SK-N-SH treated with all-trans-retinoic acid at 6 μM for 48 hours (cell line): Measurements from ENCODE around the gene UBE3C.

ENCODE experiments used
- ATAC-seq: fragments of 200-7000 bp; cut with Tn5 transposase; 3 replicates; pipeline ENCODE4 v1.9.1; 2020; ENCODE audit warnings: mild to moderate bottlenecking, moderate library complexity
- ARNTL ChIP-seq: fragments of 450-650 bp; formaldehyde crosslinking; IDR thresholded peaks from 2 replicates; pipeline ENCODE4 v1.5.0; 2020; ENCODE audit warnings: low read depth, mild to moderate bottlenecking, moderate library complexity, borderline replicate concordance
- BACH2 ChIP-seq: fragments of 250-450 bp; sonication (Bioruptor Pico); IDR thresholded peaks from 2 replicates; pipeline ENCODE4 v1.9.0; 2021; ENCODE audit warnings: mild to moderate bottlenecking, borderline replicate concordance
- CREB5 ChIP-seq: fragments of 250-450 bp; sonication (Bioruptor Pico); IDR thresholded peaks from 2 replicates; pipeline ENCODE4 v1.5.1; 2020; ENCODE audit warnings: low read depth, mild to moderate bottlenecking, moderate library complexity
- GLIS3 ChIP-seq: fragments of 250-450 bp; sonication (Bioruptor Pico); IDR thresholded peaks from 2 replicates; pipeline ENCODE4 v1.5.0; 2020; ENCODE audit warnings: mild to moderate bottlenecking, moderate library complexity
- ISL1 ChIP-seq: fragments of 250-450 bp; sonication (Bioruptor Pico); IDR thresholded peaks from 2 replicates; pipeline ENCODE4 v2.1.2; 2022; ENCODE audit warnings: mild to moderate bottlenecking, moderate library complexity
- OSR1 ChIP-seq: fragments of 250-450 bp; sonication (Bioruptor Pico); IDR thresholded peaks from 2 replicates; pipeline ENCODE4 v1.8.0; 2022; ENCODE audit warnings: moderate library complexity, mild to moderate bottlenecking, inconsistent platforms
- PPARA ChIP-seq: fragments of 250-450 bp; sonication (Bioruptor Pico); IDR thresholded peaks from 2 replicates; pipeline ENCODE4 v1.5.0; 2020; ENCODE audit warnings: mild to moderate bottlenecking, borderline replicate concordance
- RARB ChIP-seq: fragments of 250-450 bp; sonication (Bioruptor Pico); IDR thresholded peaks from 2 replicates; pipeline ENCODE4 v1.8.0; 2021; ENCODE audit warnings: mild to moderate bottlenecking, moderate library complexity
- SNAI2 ChIP-seq: fragments of 250-450 bp; sonication (Bioruptor Pico); IDR thresholded peaks from 2 replicates; pipeline ENCODE4 v1.5.0; 2020; ENCODE audit warnings: mild to moderate bottlenecking, moderate library complexity
- TCF4 ChIP-seq: fragments of 250-450 bp; sonication (Bioruptor Pico); IDR thresholded peaks from 2 replicates; pipeline ENCODE4 v1.8.0; 2021; ENCODE audit warnings: mild to moderate bottlenecking, moderate library complexity, borderline replicate concordance
- TOX ChIP-seq: fragments of 250-450 bp; sonication (Bioruptor Pico); IDR thresholded peaks from 2 replicates; pipeline ENCODE4 v1.8.0; 2021; ENCODE audit warnings: mild to moderate bottlenecking, moderate library complexity, borderline replicate concordance
- ZC3H10 ChIP-seq: fragments of 250-450 bp; sonication (Bioruptor Pico); IDR thresholded peaks from 2 replicates; pipeline ENCODE4 v1.5.1; 2021; ENCODE audit warnings: mild to moderate bottlenecking, moderate library complexity
- ZFP3 ChIP-seq: fragments of 250-450 bp; sonication (Bioruptor Pico); IDR thresholded peaks from 2 replicates; pipeline ENCODE4 v1.5.0; 2020; ENCODE audit warnings: mild to moderate bottlenecking, moderate library complexity
- ZFP30 ChIP-seq: fragments of 450-650 bp; formaldehyde crosslinking; IDR thresholded peaks from 2 replicates; pipeline ENCODE4 v1.5.0; 2022; ENCODE audit warnings: mild to moderate bottlenecking, moderate library complexity
- ZNF565 ChIP-seq: fragments of 450-650 bp; formaldehyde crosslinking; conservative IDR thresholded peaks from 2 replicates; pipeline ENCODE4 v1.5.0; 2020; ENCODE audit warnings: low read depth, mild to moderate bottlenecking, moderate library complexity
- ZNF70 ChIP-seq: fragments of 450-650 bp; formaldehyde crosslinking; IDR thresholded peaks from 2 replicates; pipeline ENCODE4 v1.5.0; 2020; ENCODE audit warnings: mild to moderate bottlenecking, moderate library complexity
- ZNF8 ChIP-seq: fragments of 450-650 bp; formaldehyde crosslinking; IDR thresholded peaks from 2 replicates; pipeline ENCODE4 v1.5.0; 2020; ENCODE audit warnings: mild to moderate bottlenecking, moderate library complexity
- TF ChIP-seq, protein P1 (sequence below): fragments of 250-450 bp; sonication (Bioruptor Pico); IDR thresholded peaks from 2 replicates; pipeline ENCODE4 v1.5.0; 2020; ENCODE audit warnings: mild to moderate bottlenecking, moderate library complexity
- TF ChIP-seq, protein P2 (sequence below): fragments of 250-450 bp; sonication (Bioruptor Pico); IDR thresholded peaks from 2 replicates; pipeline ENCODE4 v1.5.1; 2021; ENCODE audit warnings: mild to moderate bottlenecking, moderate library complexity
- TF ChIP-seq, protein P3 (sequence below): fragments of 250-450 bp; sonication (Bioruptor Pico); IDR thresholded peaks from 2 replicates; pipeline ENCODE4 v1.8.0; 2021; ENCODE audit warnings: low read depth, mild to moderate bottlenecking, moderate library complexity, borderline replicate concordance

The UBE3C gene

GRCh38 chr7:157279741-157280215 is 141.1 kb downstream of the UBE3C start (continued):
- TF ChIP-seq, protein P1, sequence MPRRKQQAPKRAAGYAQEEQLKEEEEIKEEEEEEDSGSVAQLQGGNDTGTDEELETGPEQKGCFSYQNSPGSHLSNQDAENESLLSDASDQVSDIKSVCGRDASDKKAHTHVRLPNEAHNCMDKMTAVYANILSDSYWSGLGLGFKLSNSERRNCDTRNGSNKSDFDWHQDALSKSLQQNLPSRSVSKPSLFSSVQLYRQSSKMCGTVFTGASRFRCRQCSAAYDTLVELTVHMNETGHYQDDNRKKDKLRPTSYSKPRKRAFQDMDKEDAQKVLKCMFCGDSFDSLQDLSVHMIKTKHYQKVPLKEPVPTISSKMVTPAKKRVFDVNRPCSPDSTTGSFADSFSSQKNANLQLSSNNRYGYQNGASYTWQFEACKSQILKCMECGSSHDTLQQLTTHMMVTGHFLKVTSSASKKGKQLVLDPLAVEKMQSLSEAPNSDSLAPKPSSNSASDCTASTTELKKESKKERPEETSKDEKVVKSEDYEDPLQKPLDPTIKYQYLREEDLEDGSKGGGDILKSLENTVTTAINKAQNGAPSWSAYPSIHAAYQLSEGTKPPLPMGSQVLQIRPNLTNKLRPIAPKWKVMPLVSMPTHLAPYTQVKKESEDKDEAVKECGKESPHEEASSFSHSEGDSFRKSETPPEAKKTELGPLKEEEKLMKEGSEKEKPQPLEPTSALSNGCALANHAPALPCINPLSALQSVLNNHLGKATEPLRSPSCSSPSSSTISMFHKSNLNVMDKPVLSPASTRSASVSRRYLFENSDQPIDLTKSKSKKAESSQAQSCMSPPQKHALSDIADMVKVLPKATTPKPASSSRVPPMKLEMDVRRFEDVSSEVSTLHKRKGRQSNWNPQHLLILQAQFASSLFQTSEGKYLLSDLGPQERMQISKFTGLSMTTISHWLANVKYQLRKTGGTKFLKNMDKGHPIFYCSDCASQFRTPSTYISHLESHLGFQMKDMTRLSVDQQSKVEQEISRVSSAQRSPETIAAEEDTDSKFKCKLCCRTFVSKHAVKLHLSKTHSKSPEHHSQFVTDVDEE, result no peak
- TF ChIP-seq SNAI2 (CRISPR knock-in tag) (no peak), TCF4 (CRISPR knock-in tag) (no peak), ZNF565 (CRISPR knock-in tag) (no peak), ZFP30 (CRISPR knock-in tag) (no peak), TOX (no peak), OSR1 (CRISPR knock-in tag) (no peak), ZNF8 (CRISPR knock-in tag) (no peak), ZC3H10 (CRISPR knock-in tag) (no peak), BACH2 (CRISPR knock-in tag) (no peak), ARNTL (CRISPR knock-in tag) (no peak)
- TF ChIP-seq, protein P2, sequence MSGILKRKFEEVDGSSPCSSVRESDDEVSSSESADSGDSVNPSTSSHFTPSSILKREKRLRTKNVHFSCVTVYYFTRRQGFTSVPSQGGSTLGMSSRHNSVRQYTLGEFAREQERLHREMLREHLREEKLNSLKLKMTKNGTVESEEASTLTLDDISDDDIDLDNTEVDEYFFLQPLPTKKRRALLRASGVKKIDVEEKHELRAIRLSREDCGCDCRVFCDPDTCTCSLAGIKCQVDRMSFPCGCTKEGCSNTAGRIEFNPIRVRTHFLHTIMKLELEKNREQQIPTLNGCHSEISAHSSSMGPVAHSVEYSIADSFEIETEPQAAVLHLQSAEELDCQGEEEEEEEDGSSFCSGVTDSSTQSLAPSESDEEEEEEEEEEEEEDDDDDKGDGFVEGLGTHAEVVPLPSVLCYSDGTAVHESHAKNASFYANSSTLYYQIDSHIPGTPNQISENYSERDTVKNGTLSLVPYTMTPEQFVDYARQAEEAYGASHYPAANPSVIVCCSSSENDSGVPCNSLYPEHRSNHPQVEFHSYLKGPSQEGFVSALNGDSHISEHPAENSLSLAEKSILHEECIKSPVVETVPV (CRISPR knock-in tag), result no peak

GRCh38 chr7:157280216-157280841 is 141.6 kb downstream of the UBE3C start:
- TF ChIP-seq TOX, result no peak
- TF ChIP-seq SNAI2 (CRISPR knock-in tag), result no peak
- TF ChIP-seq, protein P3, sequence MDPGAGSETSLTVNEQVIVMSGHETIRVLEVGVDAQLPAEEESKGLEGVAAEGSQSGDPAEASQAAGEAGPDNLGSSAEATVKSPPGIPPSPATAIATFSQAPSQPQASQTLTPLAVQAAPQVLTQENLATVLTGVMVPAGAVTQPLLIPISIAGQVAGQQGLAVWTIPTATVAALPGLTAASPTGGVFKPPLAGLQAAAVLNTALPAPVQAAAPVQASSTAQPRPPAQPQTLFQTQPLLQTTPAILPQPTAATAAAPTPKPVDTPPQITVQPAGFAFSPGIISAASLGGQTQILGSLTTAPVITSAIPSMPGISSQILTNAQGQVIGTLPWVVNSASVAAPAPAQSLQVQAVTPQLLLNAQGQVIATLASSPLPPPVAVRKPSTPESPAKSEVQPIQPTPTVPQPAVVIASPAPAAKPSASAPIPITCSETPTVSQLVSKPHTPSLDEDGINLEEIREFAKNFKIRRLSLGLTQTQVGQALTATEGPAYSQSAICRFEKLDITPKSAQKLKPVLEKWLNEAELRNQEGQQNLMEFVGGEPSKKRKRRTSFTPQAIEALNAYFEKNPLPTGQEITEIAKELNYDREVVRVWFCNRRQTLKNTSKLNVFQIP (CRISPR knock-in tag), result no peak
- TF ChIP-seq RARB (CRISPR knock-in tag), result no peak
- TF ChIP-seq ZFP3 (CRISPR knock-in tag), result no peak
- no peak for TF ChIP-seq ZNF70 (CRISPR knock-in tag)
- TF ChIP-seq ZC3H10 (CRISPR knock-in tag), result no peak
- no peak for TF ChIP-seq OSR1 (CRISPR knock-in tag)
- no peak for TF ChIP-seq BACH2 (CRISPR knock-in tag)
- TF ChIP-seq ARNTL (CRISPR knock-in tag), result no peak
- no peak for TF ChIP-seq PPARA (CRISPR knock-in tag)
- TF ChIP-seq ZNF565 (CRISPR knock-in tag), result no peak
- TF ChIP-seq TCF4 (CRISPR knock-in tag), result no peak
- TF ChIP-seq GLIS3, result no peak
- no peak for TF ChIP-seq ISL1 (CRISPR knock-in tag)
- ATAC-seq, result no peak

DNA sequence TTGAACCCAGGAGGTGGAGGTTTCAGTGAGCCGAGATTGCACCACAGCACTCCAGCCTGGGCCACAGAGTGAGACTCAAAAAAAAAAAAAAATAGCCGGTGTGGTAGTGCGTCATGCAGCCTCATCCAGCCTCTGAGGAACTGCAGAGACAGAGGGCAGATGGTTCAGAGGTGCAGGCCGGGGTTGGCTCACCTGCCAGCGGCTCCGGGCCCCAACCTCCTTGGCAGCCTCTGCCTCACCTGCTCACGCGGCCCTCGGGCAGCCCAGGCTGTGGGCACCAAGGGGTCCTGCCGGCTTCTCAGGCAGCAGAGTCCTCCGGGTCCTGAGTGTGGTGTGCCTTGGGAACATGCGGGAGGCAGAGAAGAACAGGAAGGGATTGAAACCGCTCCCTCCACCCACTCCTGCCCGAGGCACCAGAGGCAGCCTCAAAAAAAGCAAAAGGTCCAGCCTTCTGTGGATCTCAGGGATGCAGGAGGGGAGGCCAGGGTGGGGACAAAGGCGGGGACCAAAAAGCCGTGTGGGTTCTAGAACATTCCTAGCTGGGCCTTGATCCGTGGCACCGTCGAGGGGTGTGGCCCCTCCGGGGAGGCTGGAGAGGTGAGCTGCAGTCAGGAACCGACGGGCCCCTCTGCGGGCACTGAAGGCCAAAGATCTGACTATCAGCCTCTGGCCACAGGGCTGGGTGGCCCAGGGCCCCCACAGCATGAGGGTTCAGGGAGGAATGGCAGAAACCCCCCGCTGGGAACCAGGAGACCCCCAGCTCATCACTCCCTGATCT is 142.7 kb downstream of the UBE3C start:
- TF ChIP-seq CREB5 (CRISPR knock-in tag) (no peak), TOX (no peak), ZC3H10 (CRISPR knock-in tag) (no peak), BACH2 (CRISPR knock-in tag) (no peak), ZNF70 (CRISPR knock-in tag) (no peak), SNAI2 (CRISPR knock-in tag) (no peak), ISL1 (CRISPR knock-in tag) (no peak), ZNF565 (CRISPR knock-in tag) (no peak), ZFP3 (CRISPR knock-in tag) (no peak), ARNTL (CRISPR knock-in tag) (no peak)
- TF ChIP-seq, protein P1, result no peak
- TF ChIP-seq, protein P3 (CRISPR knock-in tag), result no peak

More for the DNA sequence above, 142.7 kb downstream of the UBE3C start:
- ATAC-seq, result no peak
